Activated T-cell treated with anti-CD3 and anti-CD28 coated beads, Interleukin-2, amount 50 U/mL, for 72 hours (primary cell): ENCODE results near the gene AKR1C1. TPM values are rescaled to one million over a fixed set of nuclear protein-coding genes. Genes with fewer than 3 reads are reported as not detected.
"Not testable (repeated sequence)": the region's sequence is repeated elsewhere in the genome, so short reads cannot be mapped to it uniquely, and the experiment has no call there.

Source experiments
- ATAC-seq, 2 donors: fragments of 150-1000 bp; cut with Tn5 transposase; replicated peaks in 1 of 2; 2 replicates each; pipeline ENCODE4 v1.10.0; 2021; ENCODE audit warnings: moderate library complexity in 2 of 2, mild to moderate bottlenecking in 1 of 2
- DNase-seq, 2 donors: peaks; one replicate each; pipeline ENCODE4 v3.0.0; 2021 to 2022; ENCODE audit warnings: mixed read lengths in 1 of 2
- H3K27ac Mint-ChIP-seq: one replicate; pipeline ENCODE4 v1.8.0; 2022; ENCODE audit warnings: mild to moderate bottlenecking, moderate library complexity, mixed read lengths
- H3K27me3 Mint-ChIP-seq: one replicate; pipeline ENCODE4 v1.8.0; 2022; ENCODE audit warnings: low read depth, mixed read lengths
- H3K36me3 Mint-ChIP-seq, 2 donors: one replicate each; pipeline ENCODE4 v1.8.0; 2022; ENCODE audit warnings: mixed read lengths in 2 of 2, mild to moderate bottlenecking in 1 of 2; ENCODE audit not compliant: insufficient read depth in 2 of 2
- H3K4me1 Mint-ChIP-seq: one replicate; pipeline ENCODE4 v1.8.0; 2022; ENCODE audit warnings: low read depth, mixed read lengths
- H3K4me3 Mint-ChIP-seq, 2 donors: one replicate each; pipeline ENCODE4 v1.8.0; 2022; ENCODE audit warnings: mild to moderate bottlenecking in 2 of 2, mixed read lengths in 2 of 2, moderate library complexity in 2 of 2
- H3K9me3 Mint-ChIP-seq, 2 donors: one replicate each; pipeline ENCODE4 v1.8.0; 2022; ENCODE audit warnings: mixed read lengths in 2 of 2
- total RNA-seq, 2 donors: library from RNA; stranded (reverse); gene quantifications; one replicate each; pipeline ENCODE4 v1.2.3, GENCODE V29; 2022

The AKR1C1 gene
- total RNA-seq, 2 donors from 2014 or later, result 0.60 to 2.7 TPM

DNA sequence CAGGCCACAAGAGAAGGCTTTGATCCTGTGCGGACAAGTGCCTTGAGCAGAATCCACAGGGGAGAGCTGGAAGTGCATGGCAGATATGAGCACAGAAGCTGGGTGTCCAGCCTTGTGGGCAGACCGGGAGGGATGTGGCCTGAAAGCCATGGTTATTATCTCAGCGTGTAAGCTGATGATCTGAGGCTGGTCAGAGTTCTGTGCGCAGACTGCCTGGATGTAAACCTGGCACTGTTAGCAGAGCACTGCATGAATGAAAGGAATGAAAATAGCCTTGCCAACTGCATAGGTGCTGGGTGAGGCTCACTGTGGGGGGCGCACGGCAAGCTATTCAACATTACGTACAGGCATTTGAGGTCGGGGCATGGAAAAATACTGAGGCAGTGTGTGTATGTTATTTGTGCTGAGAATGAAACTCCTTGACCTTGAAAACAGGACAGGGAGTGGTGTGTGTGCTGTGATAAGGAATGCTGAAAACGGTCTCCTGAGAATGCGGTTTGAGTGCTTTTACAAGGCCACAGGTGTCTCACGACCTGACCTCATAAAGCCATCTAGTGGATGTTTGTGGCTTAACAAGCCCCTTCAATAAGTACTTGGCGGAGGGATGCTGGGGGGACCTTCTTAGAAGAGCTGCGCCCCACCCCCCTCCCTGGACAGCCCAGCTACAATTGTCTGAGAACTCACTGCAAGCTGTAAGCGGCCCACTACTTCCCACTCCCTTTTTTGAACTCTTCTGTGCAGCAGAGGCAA lies 18.7 kb downstream of the AKR1C1 start:
- H3K27ac Mint-ChIP-seq, result no peak overlapping the region
- no peaks in the 10 kb centered on the region for H3K9me3 Mint-ChIP-seq
- no peaks in the 10 kb centered on the region for H3K36me3 Mint-ChIP-seq
- no peaks in the 10 kb centered on the region for H3K4me1 Mint-ChIP-seq
- H3K4me3 Mint-ChIP-seq, result no peak overlapping the region
- peak in 1 of 2 donors; percentile 3 for DNase-seq
- peak in 1 of 2 donors; percentile 41 for ATAC-seq
- peaks cover 8% of the 10 kb centered on the region for H3K27me3 Mint-ChIP-seq

DNA sequence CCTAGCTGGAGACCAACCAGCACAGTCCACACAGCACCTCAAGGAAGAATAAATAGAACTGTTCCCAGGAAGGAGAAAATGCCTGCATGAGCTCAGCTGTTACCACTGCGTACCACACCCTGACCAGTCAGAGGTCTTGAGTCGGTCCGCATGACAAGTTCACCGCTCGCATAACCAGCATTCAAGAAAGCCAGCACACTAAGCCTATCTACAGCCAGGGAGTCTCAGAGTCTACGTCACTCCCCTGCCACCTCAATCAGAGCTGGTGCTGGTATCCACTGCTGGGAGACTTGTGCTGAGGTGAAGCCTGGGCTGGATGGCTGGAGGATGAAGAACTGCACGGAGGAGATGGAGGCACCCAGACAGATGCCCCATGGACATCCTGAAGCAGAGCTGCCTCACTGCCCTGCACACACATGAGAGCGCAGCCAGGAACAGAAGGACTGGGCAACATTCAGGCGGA lies 19.6 kb downstream of the AKR1C1 start:
- H3K27ac Mint-ChIP-seq, result no peak overlapping the region
- ATAC-seq, result no peak
- peaks cover 8% of the 10 kb centered on the region for H3K27me3 Mint-ChIP-seq

DNA sequence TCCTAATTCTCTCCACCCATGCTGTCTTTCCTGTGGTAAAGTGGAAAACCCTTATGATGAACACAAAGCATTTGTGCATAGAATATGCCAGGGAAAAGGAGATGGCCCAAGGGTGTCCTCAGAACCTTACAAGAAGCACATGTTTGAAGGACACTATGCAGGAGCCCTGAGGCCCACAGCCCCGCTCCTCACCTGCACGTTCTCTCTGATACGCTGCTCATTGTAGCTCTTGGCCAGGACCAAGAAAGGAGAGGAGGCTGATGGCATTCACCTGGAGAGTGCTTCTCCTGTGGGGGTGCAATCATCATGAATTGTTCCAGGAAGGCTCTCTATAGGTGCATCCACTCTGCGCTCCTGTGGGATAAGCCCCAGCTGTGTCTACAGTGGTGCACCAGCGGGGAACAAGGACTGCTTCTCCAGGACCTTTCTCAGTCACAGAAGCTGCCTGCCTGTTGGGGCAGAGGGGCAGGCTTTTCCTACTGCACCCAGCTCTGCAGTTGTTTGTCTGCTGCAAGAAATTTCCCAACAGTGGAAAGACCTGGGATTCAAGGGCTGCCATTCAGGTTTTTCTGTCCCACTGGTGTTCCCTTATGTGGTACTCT lies 20.5 kb downstream of the AKR1C1 start:
- Mint-ChIP-seq H3K27me3 (peaks cover 8% of the 10 kb centered on the region), H3K36me3 (no peaks in the 10 kb centered on the region), H3K4me3 (no peak overlapping the region), H3K27ac (no peak overlapping the region), H3K9me3 (no peaks in the 10 kb centered on the region), H3K4me1 (no peaks in the 10 kb centered on the region)
- ATAC-seq (no peak), DNase-seq (no peak)

More for the DNA sequence above, 19.6 kb downstream of the AKR1C1 start:
- Mint-ChIP-seq H3K4me1 (no peaks in the 10 kb centered on the region), H3K9me3 (no peaks in the 10 kb centered on the region), H3K4me3 (no peak overlapping the region), H3K36me3 (no peaks in the 10 kb centered on the region)
- DNase-seq, result no peak

DNA sequence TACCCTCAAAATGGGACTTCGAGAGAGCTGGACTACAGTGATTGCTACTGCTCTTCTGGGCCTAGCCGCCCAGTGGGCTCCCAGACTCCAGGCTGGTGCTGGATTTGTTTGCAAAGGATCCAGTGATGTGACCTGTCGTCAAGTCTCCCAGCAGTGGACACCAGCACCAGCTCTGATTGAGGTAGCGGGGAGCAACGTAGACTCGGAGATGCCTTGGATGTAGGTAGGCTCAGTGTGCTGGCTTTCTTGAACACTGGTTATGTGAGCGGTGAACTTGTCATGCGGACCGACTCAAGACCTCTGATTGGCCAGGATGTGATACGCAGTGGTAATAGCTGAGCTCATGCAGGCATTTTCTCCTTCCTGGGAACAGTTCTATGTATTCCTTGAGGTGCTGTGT lies 21.0 kb downstream of the AKR1C1 start:
- Mint-ChIP-seq H3K4me3 (no peak overlapping the region), H3K36me3 (no peaks in the 10 kb centered on the region), H3K27me3 (peaks cover 8% of the 10 kb centered on the region), H3K9me3 (no peaks in the 10 kb centered on the region), H3K4me1 (no peaks in the 10 kb centered on the region), H3K27ac (no peak overlapping the region)
- ATAC-seq (no peak), DNase-seq (no peak)

DNA sequence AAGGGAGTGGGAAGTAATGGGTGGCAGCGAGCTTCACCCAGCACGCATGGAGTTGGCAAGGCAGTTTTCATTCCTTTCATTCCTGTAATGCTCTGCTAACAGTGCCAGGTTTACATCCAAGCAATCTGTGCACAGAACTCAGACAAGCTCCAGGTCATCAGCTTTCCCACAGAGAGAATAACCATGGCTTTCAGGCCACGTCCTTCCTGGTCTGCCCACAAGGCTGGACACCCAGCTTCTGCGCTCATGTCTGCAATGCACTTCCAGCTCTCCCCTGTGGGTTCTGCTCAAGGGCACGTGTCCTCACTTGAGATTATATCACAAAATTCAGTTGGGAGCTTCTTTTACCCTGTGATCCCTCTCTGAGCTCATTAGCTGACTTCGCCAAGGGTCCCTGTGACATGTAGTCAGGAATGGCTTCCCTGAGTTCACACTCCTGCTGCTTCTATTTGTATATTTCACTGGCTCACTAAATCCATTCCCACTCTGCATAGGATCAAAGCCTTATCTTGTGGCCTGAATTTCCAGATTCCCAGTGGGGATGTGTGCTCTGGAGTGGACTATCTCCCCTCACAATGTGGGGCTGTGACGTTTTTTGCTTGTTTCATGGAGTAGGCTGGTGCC lies 21.9 kb downstream of the AKR1C1 start:
- no peak overlapping the region for H3K4me3 Mint-ChIP-seq
- no peak overlapping the region for H3K27ac Mint-ChIP-seq
- H3K4me1 Mint-ChIP-seq, result no peaks in the 10 kb centered on the region
- ATAC-seq (no peak), DNase-seq (no peak)
- no peaks in the 10 kb centered on the region for H3K9me3 Mint-ChIP-seq
- H3K27me3 Mint-ChIP-seq, result peaks cover 8% of the 10 kb centered on the region
- H3K36me3 Mint-ChIP-seq, result no peaks in the 10 kb centered on the region

DNA sequence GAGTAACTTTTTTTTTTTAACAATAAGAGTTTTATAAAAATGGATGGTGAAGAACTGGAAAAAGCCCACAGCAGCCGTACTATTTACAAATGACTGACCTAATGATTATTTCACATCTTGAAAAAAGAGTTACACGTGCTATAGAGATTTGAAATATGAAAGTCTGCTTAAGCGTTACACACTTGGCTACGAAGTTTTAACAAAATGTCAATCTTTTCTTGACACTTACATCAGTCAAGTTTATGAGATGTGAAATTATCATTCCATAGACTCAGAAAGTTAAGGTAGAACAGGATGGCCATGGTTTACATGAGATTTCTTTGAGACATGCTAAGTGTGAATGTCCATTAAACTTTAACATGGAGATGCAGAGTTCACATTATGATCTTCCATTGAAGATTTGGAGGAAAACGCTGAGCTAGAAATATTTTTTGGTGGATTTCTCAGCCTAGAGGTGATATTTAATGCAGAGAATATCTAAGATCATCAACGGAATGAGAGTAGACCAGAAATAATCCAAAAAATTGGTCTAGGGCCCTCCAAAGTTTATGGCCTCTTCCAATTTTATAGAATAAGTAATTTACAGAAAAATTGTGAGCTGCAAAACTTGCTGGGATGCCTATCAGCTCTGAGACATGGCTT lies 24.9 kb downstream of the AKR1C1 start:
- ATAC-seq, DNase-seq, H3K4me3 Mint-ChIP-seq, H3K27me3 Mint-ChIP-seq, H3K36me3 Mint-ChIP-seq, H3K9me3 Mint-ChIP-seq, H3K27ac Mint-ChIP-seq, H3K4me1 Mint-ChIP-seq: not testable (repeated sequence)

DNA sequence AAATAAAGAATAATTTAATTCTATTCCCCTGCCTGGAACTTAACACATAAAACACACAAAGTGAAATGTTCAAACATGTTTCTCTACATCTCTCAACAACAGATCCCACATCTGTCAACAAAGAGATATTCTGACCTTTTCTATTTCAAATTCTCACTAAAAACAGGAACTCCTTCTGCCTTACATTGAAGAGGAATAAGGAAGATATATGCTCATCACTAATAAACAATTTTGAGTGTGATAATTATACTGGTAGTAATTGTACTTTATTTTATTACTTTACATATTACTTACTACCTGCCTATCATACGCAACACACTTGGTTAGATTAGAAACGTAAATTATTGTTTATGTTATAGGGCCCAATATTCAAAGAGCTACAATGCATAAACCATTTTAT lies 27.0 kb downstream of the AKR1C1 start:
- DNase-seq (no peak), ATAC-seq (no peak)
- Mint-ChIP-seq H3K4me1 (no peaks in the 10 kb centered on the region), H3K27ac (no peak overlapping the region), H3K27me3 (peaks cover 8% of the 10 kb centered on the region), H3K36me3 (no peaks in the 10 kb centered on the region), H3K4me3 (no peak overlapping the region), H3K9me3 (no peaks in the 10 kb centered on the region)

DNA sequence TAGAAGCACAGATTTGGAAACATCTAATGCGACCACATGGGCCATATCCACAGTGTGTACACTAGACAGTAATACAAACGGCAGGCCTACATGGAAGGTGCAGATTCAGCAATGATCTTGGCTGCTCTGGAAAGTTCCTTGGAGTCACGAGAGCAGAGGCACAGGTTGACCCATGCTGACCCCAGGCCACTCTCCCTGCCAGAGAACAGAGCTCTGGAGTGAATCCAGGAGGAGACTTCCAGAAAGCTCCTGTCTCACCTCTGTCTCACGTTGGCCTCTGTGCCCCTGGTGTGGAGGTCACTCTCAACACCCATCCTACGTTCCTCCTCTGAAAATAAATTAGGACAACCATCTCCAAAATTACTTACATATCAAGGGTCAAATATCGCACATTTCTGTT lies 28.2 kb downstream of the AKR1C1 start:
- H3K27me3 Mint-ChIP-seq, H3K4me1 Mint-ChIP-seq, H3K9me3 Mint-ChIP-seq, H3K27ac Mint-ChIP-seq, H3K36me3 Mint-ChIP-seq, DNase-seq, ATAC-seq, H3K4me3 Mint-ChIP-seq: not testable (repeated sequence)

DNA sequence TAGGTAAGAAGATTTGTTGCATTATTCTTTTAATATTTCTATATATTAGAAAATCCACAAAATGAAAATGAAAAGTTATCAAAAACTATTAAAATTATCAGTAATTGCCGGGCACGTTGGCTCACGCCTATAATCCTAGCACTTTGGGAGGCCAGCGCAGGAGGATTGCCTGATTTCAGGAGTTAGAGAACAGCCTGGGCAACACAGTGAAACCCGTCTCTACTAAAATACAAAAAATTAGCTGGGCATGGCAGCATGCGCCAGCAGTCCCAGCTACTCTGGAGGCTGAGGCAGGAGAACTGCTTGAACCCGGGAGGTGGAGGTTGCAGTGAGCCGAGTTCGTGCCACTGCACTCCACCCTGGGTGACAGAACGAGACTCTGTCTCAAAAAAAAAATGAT lies 29.3 kb downstream of the AKR1C1 start:
- not testable (repeated sequence) for ATAC-seq, H3K4me3 Mint-ChIP-seq, H3K27me3 Mint-ChIP-seq, H3K27ac Mint-ChIP-seq, H3K36me3 Mint-ChIP-seq, H3K4me1 Mint-ChIP-seq, DNase-seq, H3K9me3 Mint-ChIP-seq

DNA sequence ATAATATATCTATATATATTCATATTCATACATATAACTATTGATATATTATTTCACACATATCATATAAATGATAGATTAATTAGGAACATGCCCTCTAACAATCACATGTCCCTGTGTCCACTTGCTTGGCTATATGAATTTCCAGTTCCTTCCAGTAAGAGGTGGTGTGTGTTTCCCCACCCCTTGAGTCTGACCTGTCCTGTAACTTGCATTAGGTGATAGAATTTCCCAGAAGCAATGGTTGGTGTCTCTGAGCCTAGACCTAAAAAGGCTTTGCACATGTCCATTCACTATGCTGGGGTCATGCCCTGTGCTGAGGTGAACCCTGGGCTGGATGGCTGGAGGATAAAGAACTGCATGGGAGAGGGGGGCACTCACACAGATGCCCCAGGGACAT lies 31.0 kb downstream of the AKR1C1 start:
- not testable (repeated sequence) for H3K36me3 Mint-ChIP-seq, H3K27me3 Mint-ChIP-seq, H3K27ac Mint-ChIP-seq, DNase-seq, H3K9me3 Mint-ChIP-seq, H3K4me1 Mint-ChIP-seq, H3K4me3 Mint-ChIP-seq, ATAC-seq

DNA sequence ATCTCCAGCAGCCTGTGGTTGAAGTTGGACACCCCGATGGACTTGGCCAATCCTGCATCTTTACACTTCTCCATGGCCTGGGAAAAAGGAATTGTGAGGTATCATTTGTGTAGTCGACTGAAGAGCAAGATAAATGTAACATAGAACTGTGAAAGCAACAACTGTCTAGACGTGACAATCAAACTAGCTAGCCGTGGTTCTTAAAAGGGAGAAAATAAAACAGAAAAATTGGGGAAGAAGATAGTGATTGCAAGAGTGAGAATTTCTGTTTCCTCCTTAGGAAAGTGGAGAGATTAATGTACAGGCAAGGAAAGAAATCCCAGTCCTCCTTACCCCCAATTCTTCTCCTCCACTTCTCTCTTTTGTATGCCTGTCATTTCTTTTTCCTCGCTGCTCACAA lies 35.5 kb downstream of the AKR1C1 start:
- ATAC-seq, result no peak
- DNase-seq, result no peak
- Mint-ChIP-seq H3K4me3 (no peak overlapping the region), H3K4me1 (no peaks in the 10 kb centered on the region), H3K36me3 (no peaks in the 10 kb centered on the region), H3K27me3 (no peaks in the 10 kb centered on the region), H3K27ac (no peak overlapping the region), H3K9me3 (no peaks in the 10 kb centered on the region)

DNA sequence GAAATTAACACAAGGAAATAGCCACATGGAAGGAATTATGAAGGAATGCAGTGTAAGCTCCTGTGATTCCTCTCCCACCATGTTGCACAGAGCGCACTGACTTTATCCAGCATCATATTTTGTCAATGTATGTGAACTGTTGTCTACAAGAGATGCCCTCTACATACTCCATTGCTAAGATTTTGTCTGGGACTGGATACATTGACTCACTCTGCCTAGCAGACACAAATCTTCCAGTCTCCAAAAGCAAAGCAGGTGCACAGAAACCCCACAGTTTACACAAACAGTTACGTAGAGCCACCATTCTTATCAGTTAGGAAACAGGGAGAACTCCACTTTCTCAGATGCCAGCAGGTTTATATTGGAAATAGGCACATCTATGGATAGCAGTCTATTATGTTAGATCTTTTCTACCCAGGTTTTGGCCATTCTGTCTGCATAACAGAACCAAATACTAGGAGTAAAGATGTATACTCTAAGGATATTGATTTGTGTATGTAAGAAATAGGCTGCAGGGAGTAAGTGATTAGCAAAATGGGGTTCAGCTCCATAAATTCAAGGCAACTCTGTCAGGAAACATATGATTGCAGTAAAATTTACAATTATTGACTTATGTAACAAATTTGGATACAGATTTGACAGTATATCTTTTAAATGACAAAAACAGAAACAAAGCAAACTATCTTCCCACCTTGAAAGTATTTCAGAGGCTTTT lies 39.0 kb downstream of the AKR1C1 start:
- Mint-ChIP-seq H3K4me1 (no peaks in the 10 kb centered on the region), H3K9me3 (no peaks in the 10 kb centered on the region), H3K27ac (no peak overlapping the region), H3K4me3 (no peak overlapping the region), H3K36me3 (peaks cover 0 to 1% of the 10 kb centered on the region in 2 donors), H3K27me3 (no peaks in the 10 kb centered on the region)
- no peak for ATAC-seq
- no peak for DNase-seq
